Heart left ventricle (tissue), 16 donors: ENCODE measurements around the gene ARHGAP18. TPM values are rescaled to one million over a fixed set of nuclear protein-coding genes. Genes with fewer than 3 reads are reported as not detected.

Experiments used
- ATAC-seq, 4 donors: fragments of 200-7000 bp; cut with Tn5 transposase; one replicate each; pipeline ENCODE4 v1.9.1; 2020 to 2022; ENCODE audit warnings: moderate library complexity in 4 of 4, mild to moderate bottlenecking in 3 of 4, moderate number of reproducible peaks in 1 of 4
- DNase-seq, 5 donors: peaks; one replicate each; pipeline ENCODE4 v3.0.0-alpha.2; 2020
- H3K27ac ChIP-seq, 12 donors: fragments of 200-600 bp; sonication (generic) in 4 of 12; one replicate each; pipeline versions ENCODE4 v1.5.0 to v1.8.0; 2016 to 2022; ENCODE audit warnings: mild to moderate bottlenecking in 2 of 12
- H3K27me3 ChIP-seq, 9 donors: fragments of 200-600 bp; sonication (generic) in 2 of 9; one replicate each; pipeline versions ENCODE4 v1.5.1 to v1.8.0; 2016 to 2022; ENCODE audit warnings: mild to moderate bottlenecking in 3 of 9
- H3K36me3 ChIP-seq, 9 donors: fragments of 200-600 bp; sonication (generic) in 2 of 9; one replicate each; pipeline versions ENCODE4 v1.5.0 to v1.8.0; 2018 to 2022; ENCODE audit warnings: mild to moderate bottlenecking in 2 of 9
- H3K4me1 ChIP-seq, 12 donors: fragments of 200-600 bp; sonication (generic) in 4 of 12; one replicate each; pipeline versions ENCODE4 v1.5.0 to v1.8.0; 2016 to 2022; ENCODE audit warnings: mild to moderate bottlenecking in 3 of 12
- H3K4me3 ChIP-seq, 12 donors: fragments of 200-600 bp; sonication (generic) in 4 of 12; one replicate each; pipeline versions ENCODE4 v1.5.0 to v1.8.0; 2017 to 2022; ENCODE audit warnings: mild to moderate bottlenecking in 9 of 12, moderate library complexity in 4 of 12
- H3K9me3 ChIP-seq, 12 donors: fragments of 200-600 bp; sonication (generic) in 4 of 12; one replicate each; pipeline versions ENCODE4 v1.5.0 to v1.8.0; 2016 to 2022; ENCODE audit warnings: mild to moderate bottlenecking in 1 of 12
- CTCF ChIP-seq, 12 donors: fragments of 200-600 bp; sonication (generic) in 4 of 12; IDR thresholded peaks; one replicate each; pipeline versions ENCODE4 v1.5.0 to v1.8.0; 2018 to 2022; ENCODE audit warnings: antibody characterized with exemption in 12 of 12, mild to moderate bottlenecking in 5 of 12
- POLR2A ChIP-seq, 2 donors: fragments of 450-650 bp; IDR thresholded peaks; one replicate each; pipeline ENCODE4 v1.6.1; 2017; ENCODE audit warnings: antibody characterized with exemption in 2 of 2, mild to moderate bottlenecking in 2 of 2, moderate library complexity in 2 of 2
- WGBS, 4 donors: extraction: QIAGEN DNeasy Blood & Tissue Kit in 2 of 4; methylation state at CpG; one replicate each; pipeline versions ENCODE4 v1.1.5 to v1.1.7; 2013 to 2018; 5-methylcytosine and 5-hydroxymethylcytosine counted together
- intact Hi-C, 10 donors: fragments of 100-400 bp; cut with DNase I; formaldehyde crosslinking; loops; one replicate each; pipeline versions ENCODE4 v1.11.1 to v1.14.2; 2022
- polyA plus RNA-seq, 2 donors: library from polyadenylated mRNA; stranded (reverse); fragments of 200-250 nt; gene quantifications; one replicate each; pipeline ENCODE4 v1.2.3, GENCODE V29; 2013
- total RNA-seq, 9 donors: library from RNA; depleted of rRNA in 2 of 9; stranded (reverse); fragments of >200 nt in 2 of 9; fragmentation: NEBNext Ultra II Directional in 3 of 9; extraction: Animal tissue kit (Norgen Biotek cat#: 25700) in 3 of 9; gene quantifications; one replicate each; pipeline versions ENCODE4 v1.1.0 to v1.2.4, GENCODE V29; 2016 to 2023
- donor health status: ischemic (EF 13 %, LVEDD 7.1; RV severe dilation, severe dysfunction).
- donor health status: healthy with polysubstance abuse.
- donor health status: DM: no; HTN: yes; CAD: no.
- donor health status: DM: no; HTN: no; CAD: no.
- donor health status: ischemic (EF 25% LVEDD 6.9; RV normal size, moderate dysfunction).
- donor health status: ischemic (EF 25% LVEDD 5.7; RV mildly dilated, moderate dysfunction).
- donor health status: healthy.
- donor health status: DM: yes; HTN: yes; CAD: no.
- donor health status: ischemic (EF 35%, LVEDD 5.7; RV mildly dilated, moderate dysfunction).
- donor health status: nonischemic (EF 11% LVEDD 7.7; RV severe dilation, severe dysfunction).
- donor health status: DM: yes; HTN: yes; CAD: no.
- donor health status: PGD.
- donor health status: ischemic (EF 29% LVEDD 5.4; RV normal size, mild dysfunction).
- donor health status: nonischemic (EF 23%, LVEDD 6.1; RV moderate dilation, normal function).

The ARHGAP18 gene
- total and polyA plus RNA-seq, 11 donors, result 1.6 to 26.4 (median 3.9) TPM

- ATAC-seq, result no peak
- intact Hi-C loops, result no loop called here
- Histone ChIP-seq H3K4me3 (no peak overlapping the region), H3K9me3 (peaks cover 0 to 7% (median 0%) of the 10 kb centered on the region in 12 donors), H3K27ac (no peak overlapping the region), H3K27me3 (no peaks in the 10 kb centered on the region), H3K4me1 (no peaks in the 10 kb centered on the region), H3K36me3 (no peaks in the 10 kb centered on the region)
- WGBS, 4 donors, result 79 to 84% (median 83%) methylated on average over 4 of the region's 4 CpGs
- TF ChIP-seq CTCF (IDR thresholded peaks at IDR 0.05), result no peak
- no peak for TF ChIP-seq POLR2A (IDR thresholded peaks at IDR 0.05)
- DNase-seq, result no peak
These were observed 163.3 kb downstream of the ARHGAP18 start for GRCh38 chr6:129546702-129547101.

GRCh38 chr6:129544892-129545612, 164.9 kb downstream of the ARHGAP18 start:
- intact Hi-C loops, result no loop called here
- Histone ChIP-seq H3K27ac (no peak overlapping the region), H3K36me3 (no peaks in the 10 kb centered on the region), H3K9me3 (peaks cover 0 to 7% (median 0%) of the 10 kb centered on the region in 12 donors), H3K4me1 (no peaks in the 10 kb centered on the region), H3K27me3 (no peaks in the 10 kb centered on the region), H3K4me3 (no peak overlapping the region)
- no peak for ATAC-seq
- WGBS, 4 donors, result 90 to 95% (median 94%) methylated on average over 8 of the region's 8 CpGs
- DNase-seq, result no peak
- no peak for TF ChIP-seq POLR2A (IDR thresholded peaks at IDR 0.05)

GRCh38 chr6:129543981-129544380, 166.0 kb downstream of the ARHGAP18 start:
- no peaks in the 10 kb centered on the region for H3K4me1 ChIP-seq
- no peaks in the 10 kb centered on the region for H3K27me3 ChIP-seq
- H3K4me3 ChIP-seq, result no peak overlapping the region
- 58 to 70% (median 64%) methylated on average over 2 of the region's 2 CpGs for WGBS, 4 donors
- H3K36me3 ChIP-seq, result peaks cover 0 to 3% (median 0%) of the 10 kb centered on the region in 9 donors
- DNase-seq (no peak), ATAC-seq (no peak)
- H3K27ac ChIP-seq, result no peak overlapping the region
- H3K9me3 ChIP-seq, result peaks cover 0 to 7% (median 0%) of the 10 kb centered on the region in 12 donors
- intact Hi-C loops, result no loop called here
- TF ChIP-seq POLR2A (IDR thresholded peaks at IDR 0.05) (no peak), CTCF (IDR thresholded peaks at IDR 0.05) (no peak)

- H3K4me1 ChIP-seq, result no peaks in the 10 kb centered on the region
- DNase-seq (no peak), ATAC-seq (no peak)
- peaks cover 0 to 7% (median 0%) of the 10 kb centered on the region in 12 donors for H3K9me3 ChIP-seq
- no peak overlapping the region for H3K4me3 ChIP-seq
- intact Hi-C loops, result no loop called here
- H3K27ac ChIP-seq, result no peak overlapping the region
- 60 to 71% (median 66%) methylated on average over 2 of the region's 2 CpGs for WGBS, 4 donors
- peaks cover 0 to 12% (median 0%) of the 10 kb centered on the region in 9 donors for H3K36me3 ChIP-seq
- TF ChIP-seq CTCF (IDR thresholded peaks at IDR 0.05) (no peak), POLR2A (IDR thresholded peaks at IDR 0.05) (no peak)
- H3K27me3 ChIP-seq, result no peaks in the 10 kb centered on the region
These were observed 167.3 kb downstream of the ARHGAP18 start for GRCh38 chr6:129542705-129543104.
